ENCODE measurements around the gene SERPINF2.
"Not testable (repeated sequence)": the region's sequence is repeated elsewhere in the genome, so short reads cannot be mapped to it uniquely, and the experiment has no call there.

Gene SERPINF2

DNA sequence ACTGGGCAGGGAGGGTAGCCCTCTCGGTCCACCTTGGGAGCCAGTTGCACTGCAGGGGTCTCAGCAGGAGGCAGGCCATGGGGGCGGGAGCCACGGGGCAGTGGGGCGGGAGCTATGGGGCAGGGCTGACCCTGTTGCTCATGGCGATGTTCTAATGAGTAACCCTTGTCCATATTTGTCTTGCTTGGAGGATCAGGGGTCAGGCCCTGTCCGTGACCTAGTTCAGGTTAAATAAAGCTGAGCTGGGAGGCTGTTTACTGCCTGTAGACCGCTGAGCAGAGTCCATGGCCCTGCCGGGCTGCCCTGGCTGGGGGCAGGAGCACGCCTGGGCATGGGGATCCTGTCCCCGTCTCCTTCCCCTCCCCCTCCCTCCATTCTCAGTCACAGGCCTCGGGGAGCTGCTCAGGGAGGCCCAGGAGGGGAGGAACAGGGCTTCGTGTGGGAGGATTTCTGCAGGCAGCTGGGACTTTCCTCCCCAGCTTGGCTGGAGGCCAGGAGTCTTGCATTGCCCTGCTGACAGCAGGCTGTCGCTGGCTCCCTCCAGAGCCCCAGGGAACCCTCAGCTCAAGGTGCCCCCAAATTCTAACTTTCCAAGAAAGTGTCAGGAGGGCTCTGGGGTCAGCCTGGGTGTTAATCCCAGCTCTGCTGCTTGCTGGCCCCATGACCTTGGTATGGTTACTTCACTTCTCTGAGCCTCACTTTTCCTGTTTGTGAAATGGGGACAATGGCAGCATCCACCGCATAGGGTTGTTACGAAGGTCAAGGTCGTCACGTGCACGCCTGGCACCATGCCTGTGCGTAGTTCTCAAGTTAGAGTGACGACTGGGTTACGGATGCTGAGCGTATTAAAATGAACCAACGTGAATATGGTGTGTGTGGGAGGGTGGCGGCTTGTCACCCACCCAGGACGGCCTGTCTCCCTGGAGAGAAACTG, 6.1 kb upstream of the SERPINF2 start:
- DNase-seq: no peak

DNA sequence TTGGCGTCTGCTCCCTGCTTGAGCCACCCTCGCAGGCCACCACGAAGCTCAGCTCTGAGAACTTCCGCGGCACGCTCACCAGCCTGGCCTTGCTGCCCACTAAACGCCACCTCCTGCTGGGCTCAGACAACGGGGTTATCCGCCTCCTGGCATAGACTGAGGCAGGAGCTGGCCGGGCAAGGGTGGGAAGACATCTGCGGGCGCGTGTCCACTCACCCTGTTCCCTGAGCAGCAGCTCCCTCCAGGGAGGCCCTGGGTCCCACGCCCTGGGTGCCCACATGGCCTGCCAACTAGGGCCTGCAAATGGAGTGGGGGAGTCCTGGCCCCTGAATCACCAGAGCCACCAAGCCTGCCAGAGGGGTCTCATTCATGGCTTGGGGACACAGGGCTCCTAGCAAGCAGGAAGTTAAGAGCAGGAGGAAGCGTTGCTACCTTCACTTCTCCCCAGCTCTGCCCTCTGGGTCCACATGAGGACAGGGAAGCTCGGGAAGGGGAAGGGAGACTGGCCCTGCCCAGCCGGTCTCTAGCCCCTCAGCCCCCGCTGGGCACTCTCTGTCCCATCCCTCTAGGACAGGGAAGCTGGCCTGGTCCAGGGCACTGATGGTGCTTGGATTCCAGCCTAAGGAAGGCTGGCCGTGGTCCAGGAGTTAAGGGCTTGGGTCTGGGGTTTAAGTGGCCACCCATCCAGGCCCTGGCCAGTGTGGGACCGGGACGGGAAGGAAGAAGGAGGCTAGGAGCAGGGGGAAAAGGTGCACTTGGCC, 5.0 kb upstream of the SERPINF2 start:
- no peak for DNase-seq

DNA sequence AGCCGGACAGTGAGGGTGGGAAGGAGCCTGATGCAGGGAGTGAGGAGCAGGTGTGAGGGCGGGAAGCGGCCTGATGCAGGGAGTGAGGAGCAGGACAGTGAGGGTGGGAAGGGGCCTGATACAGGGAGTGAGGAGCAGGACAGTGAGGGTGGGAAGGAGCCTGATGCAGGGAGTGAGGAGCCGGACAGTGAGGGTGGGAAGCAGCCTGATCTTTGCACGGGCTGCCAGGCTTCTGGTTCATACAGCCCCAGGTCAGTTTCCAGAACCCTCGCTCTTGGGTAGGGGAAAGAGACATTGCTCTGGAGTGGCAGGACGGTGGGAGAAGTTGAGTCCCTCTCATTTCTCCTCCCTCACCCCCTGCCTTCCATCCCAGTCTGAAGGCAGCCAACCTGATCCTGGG, 772 bp upstream of the SERPINF2 start:
- DNase-seq: not testable (repeated sequence)

DNA sequence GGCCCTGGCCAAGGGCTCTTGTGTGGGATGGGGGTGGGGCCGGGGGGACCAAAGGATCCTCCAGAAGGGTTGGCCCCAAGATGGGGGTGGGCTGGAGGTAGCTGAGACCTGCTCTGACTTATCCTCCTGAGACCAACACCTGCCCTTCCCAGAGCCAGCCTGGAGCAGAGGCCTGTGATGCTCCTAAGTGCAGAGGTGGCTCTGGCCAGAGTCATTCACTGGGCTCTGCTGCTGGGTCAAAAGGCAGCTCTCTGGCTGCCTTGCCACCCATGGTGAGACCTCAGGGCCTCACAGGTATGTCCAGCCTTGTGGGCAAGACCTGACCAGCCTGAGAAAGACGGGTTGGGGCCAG, 393 bp downstream of the SERPINF2 start:
- no peak for DNase-seq

DNA sequence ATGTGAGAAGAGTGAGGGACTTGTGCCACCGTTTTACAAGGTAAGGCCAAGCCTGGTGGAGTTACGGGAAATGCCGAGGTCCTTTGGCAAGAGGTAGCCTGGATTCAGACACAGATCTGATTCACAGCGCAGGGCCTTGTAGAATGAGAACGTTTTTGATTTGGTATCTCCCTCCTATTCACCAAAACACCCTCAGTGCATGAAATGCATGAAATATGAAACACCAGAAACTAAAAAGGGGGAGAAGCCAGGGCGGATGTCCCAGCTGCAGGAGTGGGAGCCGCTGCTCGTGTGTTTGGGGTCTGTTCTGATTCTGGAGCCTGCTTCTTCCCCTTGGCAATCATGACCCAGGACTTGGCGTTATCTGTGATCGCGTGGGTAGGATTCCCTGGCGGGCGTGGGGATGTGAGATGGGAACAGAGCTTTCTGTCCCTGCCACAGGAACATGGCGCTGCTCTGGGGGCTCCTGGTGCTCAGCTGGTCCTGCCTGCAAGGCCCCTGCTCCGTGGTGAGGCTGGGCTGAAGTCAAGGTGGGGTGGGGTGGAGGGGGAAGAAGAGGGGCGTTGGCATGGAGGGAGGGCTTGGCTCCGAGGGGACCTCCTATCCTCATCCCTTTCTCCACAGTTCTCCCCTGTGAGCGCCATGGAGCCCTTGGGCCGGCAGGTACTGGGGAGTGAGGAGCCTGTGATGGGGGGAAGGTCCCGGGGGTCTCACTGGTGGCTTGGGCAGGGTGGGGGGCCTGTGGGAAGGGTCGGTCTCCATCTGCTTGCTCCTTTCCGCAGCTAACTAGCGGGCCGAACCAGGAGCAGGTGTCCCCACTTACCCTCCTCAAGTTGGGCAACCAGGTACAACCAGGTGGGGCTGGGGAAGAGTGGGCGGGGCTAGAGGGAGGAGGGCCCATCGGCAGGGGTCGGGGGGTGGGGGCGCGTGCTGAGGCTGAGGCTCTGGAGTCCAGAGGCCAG, 2.2 kb downstream of the SERPINF2 start:
- DNase-seq: no peak

DNA sequence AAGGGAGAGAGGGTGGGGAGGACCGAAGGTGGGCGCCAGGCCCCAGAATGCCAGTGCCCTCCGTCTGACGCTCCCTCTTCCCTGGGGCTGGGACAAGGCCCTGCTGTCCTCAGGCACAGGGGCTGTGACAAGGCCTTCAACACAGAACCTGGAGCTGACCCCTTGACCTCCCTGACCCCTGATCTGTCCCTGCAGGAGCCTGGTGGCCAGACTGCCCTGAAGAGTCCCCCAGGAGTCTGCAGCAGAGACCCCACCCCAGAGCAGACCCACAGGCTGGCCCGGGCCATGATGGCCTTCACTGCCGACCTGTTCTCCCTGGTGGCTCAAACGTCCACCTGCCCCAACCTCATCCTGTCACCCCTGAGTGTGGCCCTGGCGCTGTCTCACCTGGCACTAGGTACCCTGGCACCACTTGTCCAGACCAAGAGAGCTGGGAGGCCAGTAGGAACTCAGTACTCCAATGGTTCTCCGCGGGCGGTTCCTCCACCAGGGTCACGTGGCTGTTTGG, 2.9 kb downstream of the SERPINF2 start:
- DNase-seq: no peak

DNA sequence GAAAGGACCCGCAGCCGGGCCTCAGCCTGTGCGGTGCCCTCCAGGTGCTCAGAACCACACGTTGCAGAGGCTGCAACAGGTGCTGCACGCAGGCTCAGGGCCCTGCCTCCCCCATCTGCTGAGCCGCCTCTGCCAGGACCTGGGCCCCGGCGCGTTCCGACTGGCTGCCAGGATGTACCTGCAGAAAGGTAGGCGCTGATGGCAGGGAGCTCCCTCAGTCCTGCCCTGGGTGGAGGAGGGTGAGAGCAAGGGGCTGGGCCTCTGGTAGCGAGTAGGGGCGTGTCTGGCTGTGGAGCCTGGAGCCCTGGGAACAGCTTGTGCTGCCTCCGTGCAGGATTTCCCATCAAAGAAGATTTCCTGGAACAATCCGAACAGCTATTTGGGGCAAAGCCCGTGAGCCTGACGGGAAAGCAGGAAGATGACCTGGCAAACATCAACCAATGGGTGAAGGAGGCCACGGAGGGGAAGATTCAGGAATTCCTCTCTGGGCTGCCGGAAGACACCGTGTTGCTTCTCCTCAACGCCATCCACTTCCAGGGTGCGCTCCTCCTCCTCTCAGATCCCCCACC, 4.4 kb downstream of the SERPINF2 start:
- no peak for DNase-seq

DNA sequence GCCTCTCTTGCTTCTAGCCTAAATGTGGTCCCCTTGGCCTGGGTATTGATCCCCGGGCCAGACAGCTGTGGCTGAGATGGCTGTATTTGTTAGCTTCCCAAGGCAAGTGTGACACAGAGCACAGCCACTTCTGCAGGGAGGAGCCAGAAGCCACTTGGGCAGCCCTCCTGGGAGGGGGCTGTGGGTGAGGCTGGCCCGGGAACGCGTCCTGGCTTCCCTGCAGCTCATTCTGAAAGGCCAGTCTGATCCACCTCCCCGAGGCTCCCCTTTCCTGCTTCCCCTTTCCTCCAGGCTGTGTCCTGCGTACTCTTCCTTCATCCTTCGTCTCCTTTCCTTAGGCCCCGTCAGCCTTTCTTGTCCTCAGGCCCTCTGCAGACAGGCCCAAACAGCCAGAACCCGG, 8.0 kb downstream of the SERPINF2 start:
- no peak for DNase-seq

DNA sequence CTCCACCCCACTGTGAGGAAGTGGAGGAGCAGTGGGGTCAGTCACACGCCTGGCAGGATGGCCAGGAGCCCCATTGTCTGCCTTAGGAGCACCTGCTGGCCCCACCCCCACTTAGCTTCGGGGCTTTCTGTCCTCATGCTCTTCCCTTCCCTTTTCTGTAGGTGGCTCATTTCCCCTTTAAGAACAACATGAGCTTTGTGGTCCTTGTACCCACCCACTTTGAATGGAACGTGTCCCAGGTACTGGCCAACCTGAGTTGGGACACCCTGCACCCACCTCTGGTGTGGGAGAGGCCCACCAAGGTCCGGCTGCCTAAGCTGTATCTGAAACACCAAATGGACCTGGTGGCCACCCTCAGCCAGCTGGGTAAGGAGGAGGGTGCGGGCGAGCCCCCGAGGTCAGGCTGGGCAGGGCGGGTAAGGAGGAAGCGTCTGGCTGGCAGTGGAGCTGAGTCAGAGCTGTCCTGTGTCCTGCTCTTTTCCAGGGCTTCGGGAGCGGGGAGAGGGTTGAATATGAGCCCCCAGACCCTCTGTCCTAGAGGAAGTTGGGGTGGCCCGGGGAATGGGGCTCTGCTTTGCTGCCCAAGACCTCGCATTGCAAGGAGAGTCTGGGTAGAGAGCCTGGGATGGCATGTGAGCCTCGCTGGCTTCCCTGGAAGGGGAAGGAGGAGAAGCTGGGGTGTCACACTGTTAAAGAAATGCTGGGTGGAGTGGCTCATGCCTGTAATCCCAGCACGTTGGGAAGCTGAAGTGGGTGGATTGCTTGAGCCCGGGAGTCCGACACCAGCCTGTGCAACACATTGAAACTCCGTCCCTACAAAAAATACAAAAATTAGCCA, 10.0 kb downstream of the SERPINF2 start:
- DNase-seq: no peak

DNA sequence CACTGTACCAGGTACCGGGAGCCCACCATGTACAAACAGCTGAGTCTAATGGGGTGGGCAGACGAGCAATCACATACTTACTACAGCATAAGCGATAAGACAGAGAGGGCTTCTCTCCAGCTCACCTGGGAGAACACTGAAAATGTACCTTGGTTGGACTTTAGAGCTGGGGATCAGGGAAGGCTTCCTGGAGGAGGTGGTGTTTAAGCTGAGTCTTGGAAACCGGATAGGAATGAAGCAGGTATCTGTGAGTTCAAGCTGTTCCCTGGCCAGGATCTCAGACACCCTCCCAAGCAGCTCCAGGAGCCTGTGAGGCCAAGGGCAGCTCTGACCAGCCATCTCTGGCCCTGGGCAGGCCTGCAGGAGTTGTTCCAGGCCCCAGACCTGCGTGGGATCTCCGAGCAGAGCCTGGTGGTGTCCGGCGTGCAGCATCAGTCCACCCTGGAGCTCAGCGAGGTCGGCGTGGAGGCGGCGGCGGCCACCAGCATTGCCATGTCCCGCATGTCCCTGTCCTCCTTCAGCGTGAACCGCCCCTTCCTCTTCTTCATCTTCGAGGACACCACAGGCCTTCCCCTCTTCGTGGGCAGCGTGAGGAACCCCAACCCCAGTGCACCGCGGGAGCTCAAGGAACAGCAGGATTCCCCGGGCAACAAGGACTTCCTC, 11.2 kb downstream of the SERPINF2 start:
- no peak for DNase-seq

DNA sequence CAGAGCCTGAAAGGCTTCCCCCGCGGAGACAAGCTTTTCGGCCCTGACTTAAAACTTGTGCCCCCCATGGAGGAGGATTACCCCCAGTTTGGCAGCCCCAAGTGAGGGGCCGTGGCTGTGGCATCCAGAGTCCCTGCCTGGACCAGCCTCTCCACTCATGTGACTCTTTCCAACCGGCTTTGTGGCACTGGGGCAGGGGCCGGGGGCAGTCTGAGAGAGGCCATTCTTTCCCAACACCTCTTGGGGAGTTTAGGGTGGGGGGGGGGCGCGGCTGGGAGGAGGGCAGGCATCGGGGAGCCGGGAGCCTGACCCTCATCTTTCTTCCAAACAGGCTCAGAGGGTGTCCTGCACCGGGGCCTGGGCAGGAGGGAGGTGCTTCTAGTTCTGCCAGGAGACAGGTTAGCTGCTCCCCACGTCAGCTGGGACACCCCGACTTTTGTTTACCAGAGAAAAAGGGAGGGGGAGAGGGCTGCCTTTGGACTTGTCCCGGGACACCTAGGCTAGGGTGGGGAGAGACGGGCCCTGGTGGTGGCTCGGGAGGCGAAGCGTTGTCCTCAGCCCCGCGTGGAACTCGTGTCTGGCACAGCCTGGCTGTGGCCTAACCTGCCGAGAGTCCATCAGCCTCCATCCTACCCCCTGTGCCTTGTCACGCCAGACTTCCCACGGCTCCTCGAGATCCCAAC, 11.9 kb downstream of the SERPINF2 start:
- no peak for DNase-seq

DNA sequence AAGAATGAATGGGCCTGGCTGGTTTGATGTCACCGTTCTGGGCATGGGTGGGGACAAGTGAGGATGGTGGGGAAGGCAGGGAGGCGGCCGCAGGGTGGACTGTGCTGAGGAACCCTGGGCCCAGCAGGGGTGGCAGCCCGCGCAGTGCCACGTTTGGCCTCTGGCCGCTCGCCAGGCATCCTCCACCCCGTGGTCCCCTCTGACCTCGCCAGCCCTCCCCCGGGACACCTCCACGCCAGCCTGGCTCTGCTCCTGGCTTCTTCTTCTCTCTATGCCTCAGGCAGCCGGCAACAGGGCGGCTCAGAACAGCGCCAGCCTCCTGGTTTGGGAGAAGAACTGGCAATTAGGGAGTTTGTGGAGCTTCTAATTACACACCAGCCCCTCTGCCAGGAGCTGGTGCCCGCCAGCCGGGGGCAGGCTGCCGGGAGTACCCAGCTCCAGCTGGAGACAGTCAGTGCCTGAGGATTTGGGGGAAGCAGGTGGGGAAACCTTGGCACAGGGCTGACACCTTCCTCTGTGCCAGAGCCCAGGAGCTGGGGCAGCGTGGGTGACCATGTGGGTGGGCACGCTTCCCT, 12.7 kb downstream of the SERPINF2 start:
- no peak for DNase-seq

DNA sequence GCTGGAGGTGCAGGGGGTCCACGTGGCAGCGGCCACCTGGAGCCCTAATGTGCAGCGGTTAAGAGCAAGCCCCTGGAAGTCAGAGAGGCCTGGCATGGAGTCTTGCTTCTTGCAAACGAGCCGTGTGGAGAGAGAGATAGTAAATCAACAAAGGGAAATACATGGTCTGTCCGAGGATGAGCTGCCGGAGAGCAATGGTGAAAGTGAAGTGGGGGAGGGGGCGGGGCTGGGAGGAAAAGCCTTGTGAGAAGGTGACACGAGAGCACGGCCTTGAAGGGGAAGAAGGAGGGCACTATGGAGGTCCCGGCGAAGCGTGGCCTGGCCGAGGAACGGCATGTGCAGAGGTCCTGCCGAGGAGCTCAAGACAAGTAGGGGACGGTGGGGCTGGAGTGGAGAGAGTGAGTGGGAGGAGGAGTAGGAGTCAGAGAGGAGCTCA, 13.2 kb downstream of the SERPINF2 start:
- DNase-seq: no peak

DNA sequence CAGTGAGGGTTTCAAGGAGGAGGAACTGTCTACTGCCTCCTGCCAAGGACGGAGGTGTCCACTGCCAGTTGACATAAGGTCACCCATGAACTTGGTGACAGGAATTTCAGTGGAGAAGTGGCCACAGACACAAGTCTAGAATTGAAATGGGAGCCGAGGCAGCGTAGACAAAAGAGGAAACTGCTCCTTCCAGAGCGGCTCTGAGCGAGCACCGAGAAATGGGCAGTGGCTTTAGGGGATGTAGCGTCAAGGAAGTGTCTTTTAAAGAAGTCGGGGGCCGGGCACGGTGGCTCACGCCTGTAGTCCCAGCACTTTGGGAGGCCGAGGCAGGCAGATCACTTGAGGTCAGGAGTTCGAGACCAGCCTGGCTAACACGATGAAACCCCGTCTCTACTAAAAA, 16.1 kb downstream of the SERPINF2 start:
- no peak for DNase-seq

DNA sequence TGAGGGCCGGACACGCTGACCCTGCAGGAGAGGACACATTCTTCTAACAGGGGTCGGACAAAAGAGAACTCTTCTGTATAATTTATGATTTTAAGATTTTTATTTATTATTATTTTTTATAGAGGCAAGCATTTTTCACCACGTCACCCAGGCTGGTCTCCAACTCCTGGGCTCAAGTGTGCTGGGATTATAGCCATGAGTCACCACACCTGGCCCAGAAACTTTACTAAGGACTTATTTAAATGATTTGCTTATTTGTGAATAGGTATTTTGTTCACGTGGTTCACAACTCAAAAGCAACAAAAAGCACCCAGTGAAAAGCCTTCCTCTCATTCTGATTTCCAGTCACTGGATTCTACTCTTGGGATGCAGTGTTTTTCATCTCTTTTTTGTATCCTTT, 16.9 kb downstream of the SERPINF2 start:
- no peak for DNase-seq

DNA sequence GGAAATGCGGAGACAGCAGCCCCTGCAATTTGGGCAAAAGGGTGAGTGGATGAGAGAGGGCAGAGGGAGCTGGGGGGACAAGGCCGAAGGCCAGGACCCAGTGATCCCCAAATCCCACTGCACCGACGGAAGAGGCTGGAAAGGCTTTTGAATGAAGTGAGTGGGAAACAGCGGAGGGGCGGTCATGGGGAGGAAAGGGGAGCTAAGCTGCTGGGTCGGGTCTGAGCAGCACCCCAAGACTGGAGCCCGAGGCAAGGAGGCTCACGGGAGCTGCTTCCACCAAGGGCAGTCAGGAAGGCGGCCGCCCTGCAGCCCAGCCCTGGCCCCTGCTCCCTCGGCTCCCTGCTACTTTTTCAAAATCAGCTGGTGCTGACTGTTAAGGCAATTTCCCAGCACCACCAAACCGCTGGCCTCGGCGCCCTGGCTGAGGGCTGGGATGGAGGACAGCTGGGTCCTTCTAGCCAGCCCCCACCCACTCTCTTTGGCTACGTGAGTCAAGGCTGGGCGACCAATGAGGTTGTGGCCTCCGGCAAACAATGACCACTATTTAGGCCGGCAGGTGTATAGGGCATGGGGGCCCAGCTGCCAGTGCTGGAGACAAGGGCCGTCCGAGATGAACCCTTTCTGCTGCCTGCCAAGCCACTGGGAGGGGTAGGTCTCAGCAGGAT, 19.7 kb downstream of the SERPINF2 start:
- no peak for DNase-seq

DNA sequence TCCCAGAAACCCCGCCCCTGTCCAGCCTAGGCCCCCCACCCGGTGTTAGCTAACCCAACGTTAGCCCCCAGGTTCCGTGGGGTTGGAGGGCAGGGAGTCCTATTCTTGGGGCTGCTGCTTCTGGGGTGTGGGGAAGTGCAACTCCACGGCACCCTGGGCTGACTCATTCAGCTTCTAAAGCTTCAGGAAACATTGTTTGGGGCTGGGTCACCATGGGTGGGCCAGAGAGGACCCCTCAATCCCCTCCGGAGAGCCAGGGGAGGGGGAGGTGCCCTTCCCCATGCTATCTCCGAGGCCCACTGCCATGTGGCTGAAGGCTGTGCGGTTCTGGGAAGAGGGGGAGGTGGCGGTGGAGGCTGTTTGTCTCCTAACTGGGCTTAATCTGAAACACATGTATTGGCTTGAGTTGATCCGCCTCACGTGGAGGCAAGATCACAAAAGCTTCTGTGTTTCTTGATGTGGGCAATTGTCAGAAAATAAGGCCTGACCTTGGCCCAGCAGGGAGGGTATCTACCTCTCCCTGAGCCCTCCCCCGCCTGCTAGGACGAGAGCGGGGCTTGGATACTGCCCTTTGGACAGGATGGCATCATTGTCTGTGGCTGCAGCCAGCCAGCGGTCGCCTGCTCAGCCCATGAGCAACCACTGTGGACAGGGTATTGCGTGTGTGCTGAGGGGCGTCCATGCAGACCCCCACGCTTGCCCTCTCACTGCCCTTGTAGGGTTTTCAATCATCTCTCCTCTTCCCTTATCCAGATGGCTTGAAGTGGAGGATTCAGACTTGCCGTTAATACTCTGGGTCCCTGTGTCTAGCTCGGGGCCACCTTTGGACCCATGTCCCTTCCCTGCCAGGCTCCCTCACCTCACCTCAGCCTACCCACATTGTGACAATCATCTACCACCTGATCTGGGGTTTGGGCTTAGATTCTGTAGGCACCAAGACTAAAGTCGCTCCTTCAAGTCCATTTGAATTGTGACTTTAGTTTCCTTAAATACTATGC, 20.5 kb downstream of the SERPINF2 start:
- no peak for DNase-seq

DNA sequence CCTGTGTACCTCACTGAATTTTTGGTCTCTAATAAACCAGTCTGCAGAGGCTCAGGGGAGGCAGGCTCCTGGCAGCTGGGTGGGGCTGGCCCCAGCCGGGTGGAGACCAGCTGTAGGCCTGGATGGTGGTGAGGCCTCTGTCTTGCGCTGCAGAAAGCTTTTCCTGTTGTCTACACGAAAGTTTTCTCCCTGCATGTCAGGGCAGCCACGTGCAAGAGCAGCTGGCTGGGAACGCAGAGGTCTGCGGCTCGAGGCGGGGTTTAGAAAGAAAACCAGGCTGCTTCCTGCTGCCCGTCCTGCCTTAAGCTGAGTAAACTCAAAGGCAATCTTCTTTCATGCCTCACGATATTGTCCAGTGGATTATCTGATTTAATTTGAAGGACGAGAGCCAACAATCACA, 21.6 kb downstream of the SERPINF2 start:
- no peak for DNase-seq

Data from NCI-H1048 (cell line).